ENCODE data around the gene HMCN2. TPM values are rescaled to one million over a fixed set of nuclear protein-coding genes. Genes with fewer than 3 reads are reported as not detected.

The HMCN2 gene
- total RNA-seq, 1 experiment from 2014 or later: 1.6 TPM

- Histone ChIP-seq H3K79me2 (ENCODE audit: low read depth) (no peaks in the 10 kb centered on the region), H3K9me2 (ENCODE audit: insufficient read depth) (no peaks in the 10 kb centered on the region), H2AFZ (no peak overlapping the region), H3F3A (ENCODE audit: insufficient read depth, low read depth) (no peaks in the 10 kb centered on the region), H3K27me3 (ENCODE audit: insufficient read depth, low read depth) (peaks cover 72% of the 10 kb centered on the region), H3K4me1 (replicated peaks; ENCODE audit: insufficient read depth) (no peaks in the 10 kb centered on the region), H3K36me3 (ENCODE audit: low read depth) (no peaks in the 10 kb centered on the region), H3K27ac (no peak overlapping the region), H3K9me3 (ENCODE audit: insufficient read depth, low read depth) (no peaks in the 10 kb centered on the region), H3K4me3 (no peak overlapping the region), H3K4me2 (no peak overlapping the region), H4K20me1 (ENCODE audit: insufficient read depth) (no peaks in the 10 kb centered on the region)
- ChIA-PET CTCF (interaction anchor here (0.7 kb wide), 1 partner anchor 535 kb away, joined by 4 read pairs; the partner anchor contains the start of gene ABL1), POLR2A (ENCODE audit: unreplicated experiment) (no interaction called here)
- intact Hi-C loops (cut with micrococcal nuclease; ENCODE audit: unreplicated experiment): no loop called here
- no TSS peak for BruUV-seq (replicated peaks)
- DNase-seq: no peak
- TF ChIP-seq EZH2 (IDR thresholded peaks at IDR 0.05; ENCODE audit: low read depth): no peak
- TF ChIP-seq, protein P1, sequence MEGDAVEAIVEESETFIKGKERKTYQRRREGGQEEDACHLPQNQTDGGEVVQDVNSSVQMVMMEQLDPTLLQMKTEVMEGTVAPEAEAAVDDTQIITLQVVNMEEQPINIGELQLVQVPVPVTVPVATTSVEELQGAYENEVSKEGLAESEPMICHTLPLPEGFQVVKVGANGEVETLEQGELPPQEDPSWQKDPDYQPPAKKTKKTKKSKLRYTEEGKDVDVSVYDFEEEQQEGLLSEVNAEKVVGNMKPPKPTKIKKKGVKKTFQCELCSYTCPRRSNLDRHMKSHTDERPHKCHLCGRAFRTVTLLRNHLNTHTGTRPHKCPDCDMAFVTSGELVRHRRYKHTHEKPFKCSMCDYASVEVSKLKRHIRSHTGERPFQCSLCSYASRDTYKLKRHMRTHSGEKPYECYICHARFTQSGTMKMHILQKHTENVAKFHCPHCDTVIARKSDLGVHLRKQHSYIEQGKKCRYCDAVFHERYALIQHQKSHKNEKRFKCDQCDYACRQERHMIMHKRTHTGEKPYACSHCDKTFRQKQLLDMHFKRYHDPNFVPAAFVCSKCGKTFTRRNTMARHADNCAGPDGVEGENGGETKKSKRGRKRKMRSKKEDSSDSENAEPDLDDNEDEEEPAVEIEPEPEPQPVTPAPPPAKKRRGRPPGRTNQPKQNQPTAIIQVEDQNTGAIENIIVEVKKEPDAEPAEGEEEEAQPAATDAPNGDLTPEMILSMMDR (conservative IDR thresholded peaks at IDR 0.05): no peak
These were observed 34.4 kb downstream of the HMCN2 start for GRCh38 chr9:130299785-130300615.

DNA sequence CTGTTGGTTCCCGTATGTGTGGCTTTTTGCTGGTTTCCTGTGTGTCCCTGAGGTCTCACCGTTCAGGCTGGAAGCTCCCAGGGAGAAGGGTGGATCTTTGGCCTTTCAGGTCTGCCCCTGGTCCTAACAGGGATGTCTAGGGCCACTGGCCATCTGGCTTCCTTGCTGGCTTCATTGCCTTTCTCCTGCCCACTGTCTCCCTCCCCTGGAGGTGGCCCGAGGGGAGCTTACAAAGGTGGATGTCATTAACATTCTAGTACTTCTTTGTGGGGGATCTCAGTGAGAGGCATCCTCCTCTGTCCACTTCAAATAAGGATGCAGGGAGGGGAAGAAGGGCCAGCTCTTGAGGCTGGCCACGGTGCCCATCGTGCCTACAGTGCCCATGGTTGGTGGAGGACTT, 35.2 kb downstream of the HMCN2 start:
- Histone ChIP-seq H4K20me1 (ENCODE audit: insufficient read depth) (no peaks in the 10 kb centered on the region), H3K9me3 (ENCODE audit: insufficient read depth, low read depth) (no peaks in the 10 kb centered on the region), H3K27ac (no peak overlapping the region), H3K4me2 (no peak overlapping the region), H3K36me3 (ENCODE audit: low read depth) (no peaks in the 10 kb centered on the region), H3K4me1 (replicated peaks; ENCODE audit: insufficient read depth) (no peaks in the 10 kb centered on the region), H3K9me2 (ENCODE audit: insufficient read depth) (no peaks in the 10 kb centered on the region), H3K79me2 (ENCODE audit: low read depth) (no peaks in the 10 kb centered on the region), H3K27me3 (ENCODE audit: insufficient read depth, low read depth) (peaks cover 72% of the 10 kb centered on the region), H3F3A (ENCODE audit: insufficient read depth, low read depth) (no peaks in the 10 kb centered on the region), H2AFZ (no peak overlapping the region), H3K4me3 (no peak overlapping the region)
- no peak for DNase-seq
- TF ChIP-seq, protein P1 (conservative IDR thresholded peaks at IDR 0.05): no peak
- no peak for TF ChIP-seq EZH2 (IDR thresholded peaks at IDR 0.05; ENCODE audit: low read depth)
- ChIA-PET POLR2A (ENCODE audit: unreplicated experiment) (no interaction called here), CTCF (interaction anchor here (0.7 kb wide), 1 partner anchor 534 kb away, joined by 4 read pairs; the partner anchor contains the start of gene ABL1)
- intact Hi-C loops (cut with micrococcal nuclease; ENCODE audit: unreplicated experiment): no loop called here
- no TSS peak for BruUV-seq (replicated peaks)

DNA sequence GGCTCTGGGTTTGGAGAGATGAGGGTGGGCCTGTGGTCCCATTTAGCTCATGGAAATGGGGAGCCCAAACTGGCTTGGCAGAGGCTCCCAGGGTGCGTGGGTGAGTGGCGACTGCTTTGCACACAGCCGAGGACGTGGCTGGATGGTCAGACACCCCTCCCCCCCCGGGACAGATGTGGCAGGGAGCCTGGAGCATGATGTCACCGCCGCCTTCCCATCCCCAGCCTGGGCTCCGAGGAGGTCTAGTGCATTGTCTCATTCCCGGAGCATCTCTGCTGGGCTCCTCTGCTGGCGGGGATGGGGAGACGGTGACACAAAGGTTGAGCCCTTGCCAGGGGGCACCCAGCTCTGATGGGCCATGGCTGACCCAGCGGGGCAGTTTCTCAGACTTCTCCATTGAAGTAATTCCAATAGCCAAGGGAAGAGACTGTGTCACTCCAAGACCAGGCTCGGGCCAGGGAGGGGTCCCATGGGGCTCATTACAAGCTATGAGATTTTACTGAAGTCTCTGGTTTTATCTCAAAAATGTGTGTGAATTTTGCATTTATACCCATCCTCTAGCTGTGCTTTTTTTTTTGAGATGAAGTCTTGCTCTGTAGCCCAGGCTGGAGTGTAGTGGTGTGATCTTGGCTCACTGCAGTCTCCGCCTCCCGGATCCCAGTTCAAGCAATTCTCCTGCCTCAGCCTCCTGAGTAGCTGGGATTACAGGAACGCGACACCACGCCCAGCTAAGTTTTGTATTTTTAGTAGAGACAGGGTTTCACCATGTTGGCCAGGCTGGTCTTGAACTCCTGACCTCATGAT, 36.1 kb downstream of the HMCN2 start:
- ChIA-PET CTCF (no interaction called here), POLR2A (ENCODE audit: unreplicated experiment) (interaction anchor here (0.6 to 0.7 kb wide), 2 partner anchors 36 to 463 kb away, joined by 5 read pairs; partner anchors contain the start of gene HMCN2)
- Histone ChIP-seq H3K27ac (no peak overlapping the region), H3K36me3 (ENCODE audit: low read depth) (no peaks in the 10 kb centered on the region), H3K27me3 (ENCODE audit: insufficient read depth, low read depth) (peaks cover 69% of the 10 kb centered on the region), H3K9me3 (ENCODE audit: insufficient read depth, low read depth) (no peaks in the 10 kb centered on the region), H3K4me1 (replicated peaks; ENCODE audit: insufficient read depth) (no peaks in the 10 kb centered on the region), H3K4me3 (no peak overlapping the region), H3K79me2 (ENCODE audit: low read depth) (no peaks in the 10 kb centered on the region), H3K9me2 (ENCODE audit: insufficient read depth) (no peaks in the 10 kb centered on the region), H4K20me1 (ENCODE audit: insufficient read depth) (no peaks in the 10 kb centered on the region), H3K4me2 (no peak overlapping the region), H2AFZ (no peak overlapping the region), H3F3A (ENCODE audit: insufficient read depth, low read depth) (no peaks in the 10 kb centered on the region)
- intact Hi-C loops (cut with micrococcal nuclease; ENCODE audit: unreplicated experiment): no loop called here
- no peak for DNase-seq
- no peak for TF ChIP-seq EZH2 (IDR thresholded peaks at IDR 0.05; ENCODE audit: low read depth)
- TF ChIP-seq, protein P1 (conservative IDR thresholded peaks at IDR 0.05): no peak
- BruUV-seq (replicated peaks): no TSS peak
